SK-N-SH treated with all-trans-retinoic acid at 6 μM for 48 hours (cell line): ENCODE data around the gene SNPH.
"Not testable (repeated sequence)": the region's sequence is repeated elsewhere in the genome, so short reads cannot be mapped to it uniquely, and the experiment has no call there.

Source experiments
- ARNTL ChIP-seq: fragments of 450-650 bp; formaldehyde crosslinking; IDR thresholded peaks from 2 replicates; pipeline ENCODE4 v1.5.0; 2020; ENCODE audit warnings: low read depth, mild to moderate bottlenecking, moderate library complexity, borderline replicate concordance
- BACH2 ChIP-seq: fragments of 250-450 bp; sonication (Bioruptor Pico); IDR thresholded peaks from 2 replicates; pipeline ENCODE4 v1.9.0; 2021; ENCODE audit warnings: mild to moderate bottlenecking, borderline replicate concordance
- CSDC2 ChIP-seq: fragments of 250-450 bp; sonication (Bioruptor Pico); IDR thresholded peaks from 2 replicates; pipeline ENCODE4 v1.5.0; 2020; ENCODE audit warnings: mild to moderate bottlenecking, moderate library complexity
- GLIS3 ChIP-seq: fragments of 250-450 bp; sonication (Bioruptor Pico); IDR thresholded peaks from 2 replicates; pipeline ENCODE4 v1.5.0; 2020; ENCODE audit warnings: mild to moderate bottlenecking, moderate library complexity
- ISL1 ChIP-seq: fragments of 250-450 bp; sonication (Bioruptor Pico); IDR thresholded peaks from 2 replicates; pipeline ENCODE4 v2.1.2; 2022; ENCODE audit warnings: mild to moderate bottlenecking, moderate library complexity
- PPARA ChIP-seq: fragments of 250-450 bp; sonication (Bioruptor Pico); IDR thresholded peaks from 2 replicates; pipeline ENCODE4 v1.5.0; 2020; ENCODE audit warnings: mild to moderate bottlenecking, borderline replicate concordance
- RARB ChIP-seq: fragments of 250-450 bp; sonication (Bioruptor Pico); IDR thresholded peaks from 2 replicates; pipeline ENCODE4 v1.8.0; 2021; ENCODE audit warnings: mild to moderate bottlenecking, moderate library complexity
- ZFP3 ChIP-seq: fragments of 250-450 bp; sonication (Bioruptor Pico); IDR thresholded peaks from 2 replicates; pipeline ENCODE4 v1.5.0; 2020; ENCODE audit warnings: mild to moderate bottlenecking, moderate library complexity
- ZFP30 ChIP-seq: fragments of 450-650 bp; formaldehyde crosslinking; IDR thresholded peaks from 2 replicates; pipeline ENCODE4 v1.5.0; 2022; ENCODE audit warnings: mild to moderate bottlenecking, moderate library complexity
- TF ChIP-seq, protein P1 (sequence below): fragments of 250-450 bp; sonication (Bioruptor Pico); IDR thresholded peaks from 2 replicates; pipeline ENCODE4 v1.5.1; 2020; ENCODE audit warnings: low read depth, mild to moderate bottlenecking, moderate library complexity
- TF ChIP-seq, protein P2 (sequence below): fragments of 250-450 bp; sonication (Bioruptor Pico); IDR thresholded peaks from 2 replicates; pipeline ENCODE4 v1.5.1; 2021; ENCODE audit warnings: mild to moderate bottlenecking, moderate library complexity

DNA sequence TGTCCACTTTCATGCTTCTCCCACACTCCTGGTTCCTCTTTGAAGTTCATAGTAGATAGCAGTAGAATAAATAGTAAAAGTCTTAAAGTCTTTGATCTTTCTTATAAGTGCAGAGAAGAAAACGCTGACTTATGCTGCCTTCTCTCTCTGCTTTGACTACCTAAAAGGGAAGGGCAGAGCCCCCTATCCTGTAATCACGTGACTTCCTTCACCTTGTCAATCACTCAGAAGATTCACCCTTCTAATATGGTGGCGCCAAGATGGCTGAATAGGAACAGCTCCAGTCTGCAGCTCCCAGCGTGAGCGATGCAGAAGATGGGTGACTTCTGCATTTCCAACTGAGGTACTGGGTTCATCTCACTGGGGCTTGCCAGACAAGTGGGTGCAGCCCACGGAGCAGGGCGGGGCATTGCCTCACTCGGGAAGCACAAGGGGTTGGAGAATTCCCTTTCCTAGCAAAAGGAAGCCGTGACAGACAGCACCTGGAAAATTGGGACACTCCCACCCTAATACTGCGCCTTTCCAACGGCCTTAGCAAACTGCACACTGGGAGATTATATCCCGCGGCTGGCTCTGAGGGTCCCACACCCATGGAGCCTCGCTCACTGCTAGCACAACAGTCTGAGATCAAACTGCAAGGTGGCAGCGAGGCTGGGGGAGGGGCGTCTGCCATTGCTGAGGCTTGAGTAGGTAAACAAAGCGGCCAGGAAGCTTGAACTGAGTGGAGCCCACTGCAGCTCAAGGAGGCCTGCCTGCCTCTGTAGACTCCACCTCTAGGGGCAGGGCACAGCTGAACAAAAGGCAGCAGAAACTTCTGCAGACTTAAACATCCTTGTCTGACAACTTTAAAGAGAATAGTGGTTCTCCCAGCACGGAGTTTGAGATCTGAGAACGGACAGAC, 49.3 kb upstream of the SNPH start:
- TF ChIP-seq ZFP30 (CRISPR knock-in tag); RARB (CRISPR knock-in tag); BACH2 (CRISPR knock-in tag); PPARA (CRISPR knock-in tag); GLIS3 (CRISPR knock-in tag); ZFP3 (CRISPR knock-in tag); ARNTL (CRISPR knock-in tag); CSDC2; ISL1 (CRISPR knock-in tag): not testable (repeated sequence)
- TF ChIP-seq, protein P1, sequence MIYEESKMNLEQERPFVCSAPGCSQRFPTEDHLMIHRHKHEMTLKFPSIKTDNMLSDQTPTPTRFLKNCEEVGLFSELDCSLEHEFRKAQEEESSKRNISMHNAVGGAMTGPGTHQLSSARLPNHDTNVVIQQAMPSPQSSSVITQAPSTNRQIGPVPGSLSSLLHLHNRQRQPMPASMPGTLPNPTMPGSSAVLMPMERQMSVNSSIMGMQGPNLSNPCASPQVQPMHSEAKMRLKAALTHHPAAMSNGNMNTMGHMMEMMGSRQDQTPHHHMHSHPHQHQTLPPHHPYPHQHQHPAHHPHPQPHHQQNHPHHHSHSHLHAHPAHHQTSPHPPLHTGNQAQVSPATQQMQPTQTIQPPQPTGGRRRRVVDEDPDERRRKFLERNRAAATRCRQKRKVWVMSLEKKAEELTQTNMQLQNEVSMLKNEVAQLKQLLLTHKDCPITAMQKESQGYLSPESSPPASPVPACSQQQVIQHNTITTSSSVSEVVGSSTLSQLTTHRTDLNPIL: not testable (repeated sequence)
- TF ChIP-seq, protein P2, sequence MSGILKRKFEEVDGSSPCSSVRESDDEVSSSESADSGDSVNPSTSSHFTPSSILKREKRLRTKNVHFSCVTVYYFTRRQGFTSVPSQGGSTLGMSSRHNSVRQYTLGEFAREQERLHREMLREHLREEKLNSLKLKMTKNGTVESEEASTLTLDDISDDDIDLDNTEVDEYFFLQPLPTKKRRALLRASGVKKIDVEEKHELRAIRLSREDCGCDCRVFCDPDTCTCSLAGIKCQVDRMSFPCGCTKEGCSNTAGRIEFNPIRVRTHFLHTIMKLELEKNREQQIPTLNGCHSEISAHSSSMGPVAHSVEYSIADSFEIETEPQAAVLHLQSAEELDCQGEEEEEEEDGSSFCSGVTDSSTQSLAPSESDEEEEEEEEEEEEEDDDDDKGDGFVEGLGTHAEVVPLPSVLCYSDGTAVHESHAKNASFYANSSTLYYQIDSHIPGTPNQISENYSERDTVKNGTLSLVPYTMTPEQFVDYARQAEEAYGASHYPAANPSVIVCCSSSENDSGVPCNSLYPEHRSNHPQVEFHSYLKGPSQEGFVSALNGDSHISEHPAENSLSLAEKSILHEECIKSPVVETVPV (CRISPR knock-in tag): not testable (repeated sequence)
